Measurements from ENCODE around the gene ADCY10. TPM values are rescaled to one million over a fixed set of nuclear protein-coding genes. Genes with fewer than 3 reads are reported as not detected.
A peak's percentile ranks its signal among the peaks of the same experiment; 100 is the strongest.
"Not testable (repeated sequence)": the region's sequence is repeated elsewhere in the genome, so short reads cannot be mapped to it uniquely, and the experiment has no call there.

Gene ADCY10
- total RNA-seq: under 0.01 TPM in 1 of 2 replicates, not detected in the other

GRCh38 chr1:167913895-167914496 is at the start of gene ADCY10:
Gene ADCY10, minus strand, starts transcription at chr1:167914134. Its CDS starts 8,994 bp downstream, at chr1:167905140.
- DNase-seq: no peak

GRCh38 chr1:167957710-167958109 is 43.8 kb upstream of the ADCY10 start:
- DNase-seq: no peak

DNA sequence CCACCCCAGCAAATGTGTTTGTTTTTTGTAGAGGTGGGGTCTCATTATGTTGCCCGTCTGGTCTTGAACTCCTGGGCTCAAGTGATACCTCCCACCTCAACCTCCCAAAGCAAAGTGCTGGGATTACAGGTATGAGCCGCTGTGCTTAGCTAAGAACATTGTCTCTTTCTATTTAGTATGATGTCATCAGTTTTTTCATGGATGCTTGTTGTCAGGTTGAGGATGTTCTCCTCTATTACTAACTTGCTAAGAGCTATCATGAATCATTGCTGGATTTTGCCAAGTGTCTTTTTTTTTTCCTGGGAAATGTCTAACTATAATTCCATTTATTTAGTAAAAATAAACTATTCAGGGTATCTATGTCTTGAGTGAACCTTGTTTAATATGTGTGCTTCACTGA is 42.0 kb upstream of the ADCY10 start:
- no peak for DNase-seq

GRCh38 chr1:167950569-167950968 is 36.6 kb upstream of the ADCY10 start:
- DNase-seq: no peak

DNA sequence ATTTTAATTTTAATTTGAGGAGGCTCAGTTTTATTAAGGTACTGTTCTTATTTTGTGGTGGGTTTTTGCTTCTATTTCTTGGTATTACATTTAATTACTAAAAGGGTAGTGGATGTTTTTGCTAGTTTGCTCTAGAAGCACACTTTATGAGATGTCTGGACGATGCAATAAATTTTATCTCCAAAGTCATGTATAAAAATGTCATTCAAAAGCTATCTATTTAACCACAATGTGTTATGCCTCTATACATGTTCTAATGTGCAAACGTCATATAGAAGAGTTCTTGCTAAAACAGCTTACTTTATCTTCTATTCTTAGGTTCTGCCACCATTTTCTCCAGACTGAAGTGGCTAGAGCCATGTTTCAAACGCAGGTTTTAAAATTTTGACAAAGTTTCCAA is 35.9 kb upstream of the ADCY10 start:
- no peak for DNase-seq

GRCh38 chr1:167947733-167948132 is 33.8 kb upstream of the ADCY10 start:
- no peak for DNase-seq

GRCh38 chr1:167943541-167943940 is 29.6 kb upstream of the ADCY10 start:
- DNase-seq: no peak

DNA sequence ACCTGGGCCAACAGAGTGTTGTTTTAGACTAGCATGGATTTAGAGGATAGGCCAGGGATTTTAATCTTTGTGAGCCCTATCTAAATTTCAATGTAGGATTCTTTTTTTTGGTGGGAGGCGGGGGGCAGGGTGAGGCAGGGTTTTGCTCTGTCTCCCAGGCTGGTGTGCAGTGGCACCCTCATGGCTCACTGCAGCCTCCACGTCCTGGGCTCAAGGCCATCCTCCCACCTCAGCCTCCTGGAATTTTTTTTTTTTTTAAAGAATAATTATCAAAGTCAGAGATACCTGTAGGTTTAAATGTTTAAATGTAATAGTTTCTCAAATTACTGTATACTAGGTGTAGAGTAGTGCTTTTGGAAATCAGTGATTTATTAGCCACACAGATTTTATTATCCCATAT is 26.3 kb upstream of the ADCY10 start:
- no peak for DNase-seq

GRCh38 chr1:167938080-167938636 is 24.2 kb upstream of the ADCY10 start:
- peak; percentile 7 for DNase-seq

DNA sequence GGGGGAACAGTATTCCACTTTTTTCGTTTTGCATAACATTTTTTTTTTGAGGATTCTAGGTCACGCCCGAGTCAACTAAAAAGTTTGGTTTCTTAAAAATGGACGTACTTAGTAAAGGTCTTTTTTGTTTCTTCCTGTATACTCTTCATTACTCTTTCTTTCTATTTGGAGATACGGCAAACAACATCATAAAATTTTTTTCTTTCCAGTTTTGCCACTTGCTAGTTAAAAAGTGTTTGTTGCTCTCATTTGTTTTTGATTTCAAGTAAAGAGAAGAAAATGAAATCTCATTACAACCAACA is 23.7 kb upstream of the ADCY10 start:
- DNase-seq: no peak

DNA sequence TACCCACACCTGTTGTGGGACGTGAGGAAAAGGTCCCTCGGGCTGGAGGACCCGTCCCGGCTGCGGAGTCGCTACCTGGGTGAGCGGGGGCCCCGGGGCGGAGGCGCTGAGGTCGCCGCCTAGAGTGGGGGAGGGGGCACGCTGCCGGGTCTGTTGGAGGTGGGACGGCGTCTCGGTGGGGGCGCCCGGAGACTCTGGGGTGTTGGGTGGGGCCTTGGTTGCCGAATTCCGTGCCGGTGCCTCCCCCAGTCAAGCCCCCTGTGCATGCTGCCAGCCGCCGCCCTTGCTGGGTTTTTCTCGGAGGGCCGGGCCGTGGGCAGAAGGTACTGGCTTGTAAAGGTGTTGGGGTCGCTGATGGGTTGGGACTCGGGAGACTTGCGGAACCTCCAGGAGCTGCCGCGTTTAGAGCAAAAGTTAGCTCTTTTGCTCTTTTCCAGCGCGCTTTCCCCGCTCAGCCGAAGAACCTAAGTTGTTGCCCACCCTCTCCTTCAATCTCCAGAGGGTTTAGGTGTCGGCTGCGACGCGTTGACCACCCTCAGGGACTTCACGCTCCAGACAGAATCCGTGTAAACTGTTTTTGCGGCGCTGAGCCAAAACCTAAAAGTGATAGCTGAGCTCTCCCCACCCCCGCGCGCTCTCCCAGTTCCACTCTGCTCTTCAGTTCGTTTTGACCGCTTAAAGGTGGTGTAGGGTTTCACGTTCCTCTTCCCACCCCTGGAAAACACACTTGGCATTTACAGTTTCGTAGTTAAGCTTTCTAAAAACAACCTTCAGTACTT is 23.2 kb upstream of the ADCY10 start, which contains the start of gene MPC2:
Gene MPC2, minus strand, starts transcription at position 143 of the 779 bp plus-strand sequence. CDS start 1,231 bp downstream, outside the sequence.
- DNase-seq: peak; percentile 59

DNA sequence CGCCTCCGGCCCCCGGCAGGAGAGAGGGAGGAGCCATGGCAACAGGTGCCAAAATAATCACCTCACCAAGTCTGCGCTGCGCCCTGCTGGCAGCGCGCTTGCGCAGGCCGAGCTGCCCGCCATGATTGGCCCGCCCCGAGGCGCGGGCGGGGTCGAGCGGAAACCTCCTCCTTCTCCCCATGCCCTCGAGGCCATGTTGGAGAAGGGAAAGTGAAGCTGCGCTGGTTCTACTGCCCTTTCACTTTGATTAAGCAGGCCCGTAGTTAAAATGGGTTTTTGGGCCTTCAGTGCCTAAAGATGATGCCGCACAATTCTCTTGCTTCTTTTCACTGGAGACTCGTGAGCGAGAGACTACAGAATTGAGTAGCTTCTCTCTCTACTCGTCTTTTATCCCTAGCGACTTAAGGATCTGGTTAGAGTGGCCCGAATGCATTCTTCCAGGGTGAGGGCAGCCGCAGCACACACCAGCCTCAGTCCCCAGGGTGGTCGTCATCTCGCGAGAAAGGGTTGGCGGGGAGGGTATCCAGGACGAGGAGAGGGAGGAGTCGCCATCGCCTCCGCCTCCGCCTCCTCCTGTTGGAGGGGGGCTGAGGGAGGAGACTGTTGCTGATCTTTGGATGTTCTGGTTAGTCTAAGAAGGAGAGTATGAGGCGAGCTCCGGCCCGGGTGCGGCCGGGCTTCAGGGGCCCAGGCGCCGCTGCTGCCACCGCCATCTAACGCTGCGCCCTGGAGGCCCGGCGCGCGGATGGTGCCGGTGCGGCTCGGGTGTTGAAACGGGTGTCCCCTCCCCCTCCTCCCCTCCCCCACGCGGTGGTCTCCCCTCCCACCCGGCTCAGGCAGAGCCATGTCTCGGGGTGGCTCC is 22.4 kb upstream of the ADCY10 start, which contains the start of gene DCAF6:
Gene DCAF6, plus strand, starts transcription at position 616 of the 862 bp plus-strand sequence. Its CDS starts 229 bp downstream, at position 845.
- peak; percentile 99 for DNase-seq

DNA sequence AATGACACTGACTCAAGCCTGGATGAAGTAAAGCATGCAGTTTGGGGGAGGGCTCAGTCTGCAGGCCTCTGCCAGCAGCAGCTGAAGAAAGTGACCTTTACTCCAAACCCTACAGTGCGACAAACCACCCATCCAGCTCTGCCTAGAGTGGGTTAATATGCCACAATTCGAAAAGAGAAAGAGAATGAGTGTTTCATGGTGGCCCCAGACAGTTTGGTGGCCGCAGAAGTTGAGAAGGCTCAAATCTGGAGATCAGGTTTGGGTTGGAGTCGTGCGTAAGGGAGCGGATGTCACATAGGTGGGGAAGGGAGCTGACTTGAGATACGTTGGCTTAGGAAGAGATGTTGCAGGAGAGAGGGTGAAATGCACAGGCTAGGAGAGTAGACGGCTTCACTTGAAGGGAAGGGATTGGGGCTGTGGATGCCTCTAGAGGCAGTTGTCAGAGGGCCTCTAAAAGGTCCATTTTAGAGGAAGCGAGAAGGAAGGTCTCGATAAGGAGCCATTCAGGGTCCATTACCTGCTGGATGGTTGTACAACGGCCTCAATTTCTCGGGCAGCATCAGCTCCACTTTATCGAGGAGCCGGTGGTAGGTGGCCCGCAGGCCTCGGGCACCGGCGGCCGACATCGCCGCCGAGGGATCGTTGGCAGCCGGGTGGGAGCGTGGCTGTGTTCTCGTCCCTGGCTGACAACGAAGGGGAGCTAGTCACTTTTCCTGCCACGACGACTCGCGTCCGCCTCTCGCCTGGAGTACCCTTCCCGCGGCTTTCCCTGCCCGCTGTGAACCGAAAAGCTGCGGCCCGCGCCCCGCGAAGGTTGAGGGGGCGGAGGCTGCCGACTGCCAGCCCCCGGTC is 21.5 kb upstream of the ADCY10 start:
- peak; percentile 49 for DNase-seq

- no peak for DNase-seq
These were observed 20.7 kb upstream of the ADCY10 start for GRCh38 chr1:167934426-167935215.

- DNase-seq: no peak
These were observed 19.9 kb upstream of the ADCY10 start for GRCh38 chr1:167933788-167934187.

GRCh38 chr1:167929725-167930124 is 15.8 kb upstream of the ADCY10 start:
- no peak for DNase-seq

- DNase-seq: not testable (repeated sequence)
These were observed 15.0 kb upstream of the ADCY10 start for GRCh38 chr1:167928919-167929318.

DNA sequence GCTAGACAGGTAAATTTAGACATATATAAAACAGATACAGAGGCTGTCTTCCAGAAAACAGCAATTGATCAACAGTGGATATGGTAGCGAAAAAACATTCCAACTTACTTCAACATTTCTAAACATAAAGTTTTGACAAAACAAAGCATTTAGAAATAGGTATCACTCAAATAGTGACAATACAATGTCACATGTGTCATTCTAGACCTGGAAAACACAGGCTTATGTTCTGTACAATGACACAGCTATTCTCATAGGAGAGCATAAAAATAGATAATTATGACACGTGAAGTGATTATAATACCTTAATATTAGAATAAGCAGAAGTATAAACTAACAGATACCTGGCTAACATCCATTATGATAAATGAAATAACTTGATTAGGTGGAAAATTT is 14.5 kb upstream of the ADCY10 start:
- no peak for DNase-seq

GRCh38 chr1:167927046-167927754 is 13.3 kb upstream of the ADCY10 start:
- no peak for DNase-seq

DNA sequence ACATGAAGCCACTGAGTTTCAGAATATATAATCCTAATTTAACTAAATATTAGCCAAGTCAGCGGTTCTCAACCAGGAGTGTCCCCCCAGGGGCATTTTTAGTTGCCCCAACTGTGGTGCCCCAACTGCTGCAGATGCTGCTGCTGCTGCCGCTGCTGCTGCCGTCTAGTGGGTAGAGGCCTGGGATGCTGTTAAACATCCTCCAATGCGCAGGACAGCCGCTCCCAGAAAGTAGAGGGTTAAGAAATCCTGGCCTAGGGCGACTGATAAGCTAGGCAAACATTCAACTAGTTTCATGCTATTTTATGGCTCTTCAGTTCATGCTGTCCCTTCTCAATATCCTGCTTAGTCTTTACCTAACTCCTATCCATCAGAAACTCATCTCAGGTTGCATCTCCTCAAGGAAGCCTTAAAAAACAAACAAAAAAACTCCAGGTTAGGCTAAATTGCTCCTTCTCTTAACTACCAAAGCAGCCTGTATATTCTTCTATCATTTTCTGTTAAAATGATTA is 12.6 kb upstream of the ADCY10 start:
- no peak for DNase-seq
